ENCODE data around the gene POLR3K. TPM values are rescaled to one million over a fixed set of nuclear protein-coding genes. Genes with fewer than 3 reads are reported as not detected.

Gene POLR3K
- total and polyA plus RNA-seq, 8 donors, result 9.6 to 13.4 (median 11.3) TPM

DNA sequence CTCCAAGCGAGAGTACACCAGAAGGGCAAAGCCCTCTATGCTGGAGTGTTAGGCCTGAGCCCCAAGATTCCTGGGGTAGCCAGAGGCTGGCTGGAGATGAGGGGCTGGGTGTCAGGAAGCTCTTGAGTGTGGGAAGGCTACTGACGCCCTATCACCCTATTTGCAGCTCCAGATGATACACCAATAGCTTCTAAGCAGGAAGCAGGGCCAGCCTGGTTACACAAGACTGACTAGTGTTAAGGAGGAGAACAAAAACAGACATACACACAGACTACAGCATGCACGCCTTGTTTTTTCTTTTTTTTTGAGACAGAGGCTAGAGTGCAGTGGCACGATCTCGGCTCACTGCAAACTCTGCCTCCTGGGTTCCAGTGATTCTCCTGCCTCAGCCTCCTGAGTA, 15.9 kb downstream of the POLR3K start:
- Histone ChIP-seq H3K27ac (no peak overlapping the region), H3K9me3 (no peaks in the 10 kb centered on the region), H3K4me3 (no peak overlapping the region), H3K36me3 (peaks cover 0 to 8% of the 10 kb centered on the region in 2 donors), H3K27me3 (no peaks in the 10 kb centered on the region), H3K4me1 (peaks cover 0 to 29% of the 10 kb centered on the region in 2 donors)
- no peak for DNase-seq
- TF ChIP-seq, protein P1, sequence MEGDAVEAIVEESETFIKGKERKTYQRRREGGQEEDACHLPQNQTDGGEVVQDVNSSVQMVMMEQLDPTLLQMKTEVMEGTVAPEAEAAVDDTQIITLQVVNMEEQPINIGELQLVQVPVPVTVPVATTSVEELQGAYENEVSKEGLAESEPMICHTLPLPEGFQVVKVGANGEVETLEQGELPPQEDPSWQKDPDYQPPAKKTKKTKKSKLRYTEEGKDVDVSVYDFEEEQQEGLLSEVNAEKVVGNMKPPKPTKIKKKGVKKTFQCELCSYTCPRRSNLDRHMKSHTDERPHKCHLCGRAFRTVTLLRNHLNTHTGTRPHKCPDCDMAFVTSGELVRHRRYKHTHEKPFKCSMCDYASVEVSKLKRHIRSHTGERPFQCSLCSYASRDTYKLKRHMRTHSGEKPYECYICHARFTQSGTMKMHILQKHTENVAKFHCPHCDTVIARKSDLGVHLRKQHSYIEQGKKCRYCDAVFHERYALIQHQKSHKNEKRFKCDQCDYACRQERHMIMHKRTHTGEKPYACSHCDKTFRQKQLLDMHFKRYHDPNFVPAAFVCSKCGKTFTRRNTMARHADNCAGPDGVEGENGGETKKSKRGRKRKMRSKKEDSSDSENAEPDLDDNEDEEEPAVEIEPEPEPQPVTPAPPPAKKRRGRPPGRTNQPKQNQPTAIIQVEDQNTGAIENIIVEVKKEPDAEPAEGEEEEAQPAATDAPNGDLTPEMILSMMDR (IDR thresholded peaks at IDR 0.05), result no peak
- ATAC-seq, result no peak
- intact Hi-C loops (cut with DNase I), result no loop called here

DNA sequence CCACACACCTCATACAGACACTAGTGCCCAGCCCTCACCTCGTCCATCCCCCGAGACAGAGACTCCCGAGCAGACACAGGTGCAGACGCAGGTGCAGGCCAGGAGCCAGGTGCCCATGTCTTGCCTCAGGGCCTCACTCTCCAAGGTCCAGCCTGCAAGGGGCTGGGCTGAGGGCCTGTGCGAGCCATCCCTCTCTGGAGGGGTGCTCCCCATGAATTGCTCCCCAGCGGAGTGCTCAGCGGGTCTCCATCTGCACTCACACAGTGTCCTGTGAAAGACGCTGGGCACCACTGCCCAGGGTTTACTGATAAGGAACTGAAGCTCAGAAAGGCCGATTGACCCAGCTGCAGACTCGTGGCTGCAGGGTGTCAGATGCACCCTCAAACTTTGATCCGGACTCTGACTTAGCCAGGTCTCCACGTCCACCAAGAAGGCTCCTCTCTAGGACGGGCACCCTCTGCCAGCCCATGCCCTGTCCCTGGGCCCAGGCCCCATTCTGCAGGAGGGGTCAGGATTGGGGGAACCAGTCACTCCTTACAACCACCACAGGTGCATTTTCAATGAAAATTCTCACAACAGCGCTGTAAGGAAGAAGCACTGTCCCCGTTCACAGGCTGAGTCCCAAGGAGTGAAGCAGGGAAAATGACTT, 16.9 kb downstream of the POLR3K start:
- intact Hi-C loops (cut with DNase I), result no loop called here
- H3K27me3 ChIP-seq, result no peaks in the 10 kb centered on the region

DNA sequence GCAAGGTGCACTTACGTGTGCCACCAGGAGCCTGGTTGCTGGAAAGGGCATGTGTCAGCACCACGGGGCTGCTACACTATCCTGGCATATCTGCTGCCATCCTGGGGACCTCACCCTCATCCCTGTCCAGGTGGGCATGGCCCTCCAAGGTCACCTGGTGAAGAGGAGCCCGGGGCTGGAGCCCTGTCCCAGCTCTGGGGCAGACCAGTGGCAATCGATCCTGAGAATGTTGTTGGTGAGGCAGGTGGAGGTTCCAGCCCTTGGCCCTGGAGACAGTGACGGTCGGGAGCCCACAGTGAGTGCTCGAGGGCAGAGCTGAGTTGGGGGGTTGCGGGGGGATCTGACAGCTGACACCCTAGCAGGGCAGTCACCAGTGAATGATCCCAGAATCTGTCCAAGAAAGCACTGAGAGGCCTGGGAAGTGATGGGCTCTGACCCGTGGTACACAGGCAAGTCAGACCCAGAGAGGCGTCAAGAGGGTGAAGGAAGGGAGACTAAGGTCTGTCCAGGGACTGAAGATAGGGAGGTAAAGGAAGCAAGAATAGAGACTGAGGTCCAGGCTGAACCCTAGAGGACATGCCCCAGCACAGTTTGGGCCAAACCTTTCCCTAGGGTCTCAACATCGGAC, 17.6 kb downstream of the POLR3K start:
- Histone ChIP-seq H3K27ac (peak overlapping the region in 1 of 2 donors; percentile 77), H3K27me3 (no peaks in the 10 kb centered on the region), H3K4me3 (no peak overlapping the region), H3K4me1 (peaks cover 0 to 29% of the 10 kb centered on the region in 2 donors), H3K36me3 (no peaks in the 10 kb centered on the region), H3K9me3 (no peaks in the 10 kb centered on the region)
- intact Hi-C loops (cut with DNase I), result no loop called here
- TF ChIP-seq, protein P1 (IDR thresholded peaks at IDR 0.05), result no peak
- DNase-seq, result peak in 1 of 4 donors; percentile 62
- ATAC-seq, result no peak

More for the DNA sequence above, 16.9 kb downstream of the POLR3K start:
- no peaks in the 10 kb centered on the region for H3K36me3 ChIP-seq
- peaks cover 0 to 29% of the 10 kb centered on the region in 2 donors for H3K4me1 ChIP-seq
- no peaks in the 10 kb centered on the region for H3K9me3 ChIP-seq
- DNase-seq (peak in 1 of 4 donors; percentile 56), ATAC-seq (no peak)
- TF ChIP-seq, protein P1 (IDR thresholded peaks at IDR 0.05), result no peak
- H3K4me3 ChIP-seq, result no peak overlapping the region
- H3K27ac ChIP-seq, result no peak overlapping the region

DNA sequence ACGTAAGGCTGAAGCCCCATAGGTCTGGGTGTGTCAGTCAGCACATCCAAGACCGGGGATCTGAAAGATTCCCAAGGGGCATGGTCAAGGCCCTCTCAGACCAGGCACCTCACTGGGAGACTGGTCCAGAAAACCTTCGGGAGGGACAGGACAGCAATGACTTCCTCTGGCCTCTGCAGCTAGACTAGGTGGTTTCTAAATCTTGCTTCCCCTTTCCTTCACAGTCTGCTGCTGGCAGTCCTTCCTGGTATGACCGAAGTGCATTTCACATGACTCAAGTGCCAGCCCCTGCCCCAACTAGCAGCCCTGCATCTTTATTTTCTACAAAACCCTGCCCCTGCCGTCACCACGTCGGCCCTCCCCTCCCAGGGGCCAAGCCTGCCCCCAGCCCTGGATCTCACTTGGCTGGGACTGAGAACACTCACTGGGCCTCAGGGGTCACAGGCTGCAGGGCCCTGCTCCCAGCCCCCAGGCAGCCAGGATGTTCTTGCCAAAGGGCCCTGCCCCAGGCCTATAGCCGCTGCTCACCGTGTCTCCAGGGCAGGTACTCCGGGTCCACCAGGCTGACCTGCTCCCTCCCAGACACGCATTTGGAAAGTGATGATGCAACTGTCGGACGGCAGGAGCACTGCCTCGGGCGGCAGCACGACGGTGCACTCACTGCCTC, 18.3 kb downstream of the POLR3K start:
- ATAC-seq, result peak; percentile 61
- no peaks in the 10 kb centered on the region for H3K36me3 ChIP-seq
- peak overlapping the region in 1 of 2 donors; percentile 77 for H3K27ac ChIP-seq
- no peaks in the 10 kb centered on the region for H3K27me3 ChIP-seq
- peaks cover 0 to 29% of the 10 kb centered on the region in 2 donors for H3K4me1 ChIP-seq
- peak in 1 of 4 donors; percentile 78 for DNase-seq
- no peaks in the 10 kb centered on the region for H3K9me3 ChIP-seq
- TF ChIP-seq, protein P1 (IDR thresholded peaks at IDR 0.05), result no peak
- intact Hi-C loops (cut with DNase I), result no loop called here
- no peak overlapping the region for H3K4me3 ChIP-seq

DNA sequence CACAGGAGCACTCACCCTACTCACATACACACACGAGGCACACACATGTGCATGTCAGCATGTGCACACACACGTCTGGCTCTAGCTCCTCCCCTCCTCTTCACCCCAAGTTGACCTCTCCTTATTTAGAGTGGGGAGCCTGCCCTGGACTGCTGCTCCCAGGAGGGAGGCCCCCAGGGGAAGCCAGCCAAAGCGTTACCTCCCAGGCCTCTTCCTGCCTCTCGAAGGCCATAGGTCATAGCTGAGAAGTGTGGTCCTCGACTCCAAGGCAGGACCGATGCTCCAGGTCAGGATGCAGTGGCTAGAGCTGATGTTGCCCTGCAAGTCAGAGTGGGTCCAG, 18.8 kb downstream of the POLR3K start:
- Histone ChIP-seq H3K4me1 (peaks cover 0 to 27% of the 10 kb centered on the region in 2 donors), H3K27me3 (no peaks in the 10 kb centered on the region), H3K4me3 (no peak overlapping the region), H3K27ac (peak overlapping the region in 1 of 2 donors; percentile 77), H3K9me3 (no peaks in the 10 kb centered on the region), H3K36me3 (no peaks in the 10 kb centered on the region)
- intact Hi-C loops (cut with DNase I), result no loop called here
- ATAC-seq, result no peak
- TF ChIP-seq, protein P1 (IDR thresholded peaks at IDR 0.05), result no peak
- DNase-seq, result no peak

Measured in left lung (tissue), 10 donors.